Cortex of kidney (tissue), 1 donor: Measurements from ENCODE around the gene FXYD3.

Experiments
- DNase-seq: peaks from one replicate; lab custom pipeline; 2025; lab: John Stamatoyannopoulos, UW

FXYD3 gene, protein sequence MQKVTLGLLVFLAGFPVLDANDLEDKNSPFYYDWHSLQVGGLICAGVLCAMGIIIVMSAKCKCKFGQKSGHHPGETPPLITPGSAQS

GRCh38 chr19:35115177-35115951 is at the start of gene FXYD3:
Gene FXYD3, plus strand, starts transcription at chr19:35115823. Its CDS starts 3,554 bp downstream, at chr19:35119377.
- no peak for DNase-seq

DNA sequence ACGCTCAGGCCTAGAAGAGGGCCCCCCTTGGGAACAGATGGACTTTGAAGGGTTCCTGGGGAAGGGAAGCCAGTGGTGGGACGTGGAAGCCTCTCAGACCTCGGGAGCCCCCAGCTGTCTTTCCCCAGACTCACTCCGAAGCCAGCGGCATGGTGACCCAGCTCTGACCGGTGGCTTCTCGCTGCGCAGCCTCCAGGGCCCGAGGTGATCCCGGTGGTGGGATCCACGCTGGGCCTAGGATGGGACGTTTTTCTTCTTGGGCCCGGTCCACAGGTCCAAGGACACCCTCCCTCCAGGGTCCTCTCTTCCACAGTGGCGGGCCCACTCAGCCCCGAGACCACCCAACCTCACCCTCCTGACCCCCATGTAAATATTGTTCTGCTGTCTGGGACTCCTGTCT is 49.5 kb upstream of the FXYD3 start:
- no peak for DNase-seq

DNA sequence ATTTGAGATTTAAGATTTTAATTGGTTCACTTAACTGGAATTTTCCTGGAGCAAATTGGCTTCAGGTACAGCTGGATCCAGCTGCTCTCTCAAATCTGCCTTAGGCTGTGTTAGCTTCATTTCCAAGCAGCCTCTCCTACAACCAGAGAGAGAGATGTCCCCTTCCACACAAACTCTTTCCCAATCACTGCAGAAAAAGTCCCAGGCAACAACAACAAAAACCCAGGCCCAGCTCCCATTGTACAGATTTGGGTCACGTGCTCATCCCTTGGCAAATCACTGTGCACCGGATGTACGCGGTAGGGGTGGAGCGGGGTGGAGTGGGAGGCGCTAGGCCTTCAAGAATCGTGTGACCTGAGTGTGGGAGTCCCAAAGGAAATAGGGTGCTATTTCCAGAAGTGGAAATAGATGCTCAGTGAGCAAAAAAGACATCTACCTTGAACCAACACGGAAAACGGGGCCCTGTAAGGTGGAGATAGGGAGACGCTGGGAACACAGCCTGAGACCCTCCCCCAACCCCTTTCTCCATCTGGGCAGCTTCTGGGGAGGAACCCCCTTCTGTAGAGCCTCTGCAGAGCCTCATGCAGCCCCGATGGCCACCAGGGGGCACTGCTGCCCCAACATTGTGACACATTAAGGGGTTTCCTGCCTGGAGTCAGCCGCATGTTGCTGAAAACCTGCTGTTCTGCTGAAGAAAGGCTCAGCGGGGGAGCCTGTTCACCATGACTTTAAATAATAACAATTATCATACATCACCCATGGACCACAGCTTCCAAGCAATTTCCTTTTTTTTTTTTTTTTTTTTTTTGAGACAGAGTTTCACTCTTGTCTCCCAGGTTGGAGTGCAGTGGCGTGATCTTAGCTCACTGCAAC is 48.7 kb upstream of the FXYD3 start:
- DNase-seq, result no peak

DNA sequence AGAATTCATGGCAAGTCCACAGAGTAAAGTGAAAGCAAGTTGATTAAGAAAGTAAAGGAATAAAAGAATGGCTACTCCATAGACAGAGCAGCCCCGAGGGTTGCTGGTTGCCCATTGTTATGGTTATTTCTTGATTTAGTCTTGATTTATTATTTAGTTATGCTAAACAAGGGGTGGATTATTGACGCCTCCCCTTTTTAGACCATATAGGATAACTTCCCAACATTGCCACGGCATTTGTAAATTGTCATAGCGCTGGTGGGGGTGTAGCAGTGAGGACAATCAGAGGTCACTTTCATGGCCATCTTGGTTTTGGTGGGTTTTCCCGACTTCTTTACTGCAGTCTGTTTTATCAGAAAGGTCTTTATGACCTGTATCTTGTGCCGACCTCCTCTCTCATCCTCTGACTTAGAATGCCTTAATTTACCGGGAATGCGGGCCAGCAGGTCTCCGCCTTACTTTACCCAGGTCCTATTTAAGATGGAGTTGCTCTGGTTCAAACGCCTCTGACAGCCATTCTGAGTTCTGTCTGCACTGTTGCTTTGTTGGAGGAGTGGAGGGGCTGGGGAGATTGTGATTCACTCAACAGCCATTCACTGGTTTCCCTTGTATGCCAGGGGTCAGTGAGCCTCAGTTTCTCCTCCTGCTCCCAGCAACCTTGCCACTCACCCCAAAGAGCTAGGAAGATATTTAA is 46.5 kb upstream of the FXYD3 start:
- no peak for DNase-seq

DNA sequence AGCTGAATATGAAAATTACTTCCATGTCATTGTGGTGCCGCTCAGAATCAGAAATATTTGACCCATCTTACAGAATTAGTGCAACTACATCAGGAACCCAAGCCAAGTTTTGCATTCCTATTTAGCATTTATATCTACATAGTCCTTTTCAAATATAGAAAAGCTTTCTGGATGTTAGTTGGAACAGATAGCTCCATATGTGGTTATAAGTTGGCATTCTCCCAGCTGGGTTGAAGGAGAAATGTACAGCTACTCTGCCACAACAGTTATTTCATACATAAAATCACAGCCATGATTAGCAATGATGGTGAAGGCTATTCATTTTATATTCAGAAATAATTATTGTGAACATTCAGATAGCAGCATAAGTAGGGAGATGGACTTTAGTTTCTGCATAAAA is 45.9 kb upstream of the FXYD3 start:
- DNase-seq, result no peak

GRCh38 chr19:35070471-35070870 is 45.2 kb upstream of the FXYD3 start:
- no peak for DNase-seq

DNA sequence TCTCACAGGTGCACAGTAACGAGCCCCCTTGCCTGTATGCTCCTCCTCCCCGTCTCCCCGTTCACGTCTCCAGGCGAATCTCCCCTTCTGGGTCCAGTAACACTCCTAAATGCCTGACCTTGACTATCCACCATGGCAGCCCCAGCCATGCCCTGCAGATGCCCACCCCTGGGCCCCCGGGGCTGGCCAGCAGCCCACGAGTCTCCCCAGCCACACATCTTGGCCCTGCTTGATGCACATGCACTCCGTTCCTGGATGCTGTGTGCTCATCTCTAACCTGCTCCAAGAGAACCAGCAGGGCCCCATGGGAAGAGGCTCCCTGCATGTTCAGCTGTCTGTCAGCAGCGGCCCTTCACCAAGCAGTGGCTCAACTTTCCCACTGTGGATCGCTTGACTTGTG is 42.1 kb upstream of the FXYD3 start:
- no peak for DNase-seq

GRCh38 chr19:35073941-35074340 is 41.7 kb upstream of the FXYD3 start:
- no peak for DNase-seq

DNA sequence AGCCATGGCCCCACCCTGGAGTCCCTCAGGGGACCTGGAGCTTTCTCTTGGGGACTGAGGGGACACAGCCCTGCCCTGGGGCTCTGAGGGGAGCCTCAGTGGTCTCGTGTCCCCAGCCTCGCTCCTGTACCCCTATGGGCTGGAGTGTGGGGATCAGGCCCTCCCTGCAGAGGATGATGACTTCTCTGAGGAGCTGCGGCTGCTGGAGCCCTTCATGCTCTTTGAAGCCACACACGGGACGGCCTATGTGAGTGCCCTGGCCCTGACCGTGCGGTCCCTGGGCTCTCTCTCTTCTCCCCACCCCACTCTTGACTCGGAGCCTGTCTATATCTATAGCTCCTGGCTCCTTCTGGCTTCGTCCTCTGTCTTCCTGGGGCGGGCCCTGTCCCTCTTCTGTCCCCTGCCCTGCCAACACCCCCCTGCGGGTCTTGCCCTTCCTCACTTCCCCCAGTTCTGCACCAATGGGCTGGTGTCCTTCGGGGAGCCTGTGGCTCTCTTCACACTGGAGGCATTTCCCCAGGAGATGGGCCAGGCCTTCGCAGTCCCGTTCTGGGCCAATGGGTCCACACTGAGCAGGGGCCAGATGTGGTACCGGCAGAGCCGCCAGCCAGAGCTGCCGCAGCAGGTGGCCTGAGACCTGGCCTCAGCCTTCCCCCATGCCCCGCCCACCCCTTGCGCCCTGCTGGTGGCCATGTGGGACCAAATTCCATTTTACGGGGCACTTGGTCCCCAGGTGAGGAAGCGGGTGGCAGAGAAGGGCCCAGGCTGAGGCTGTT is 41.0 kb upstream of the FXYD3 start:
- no peak for DNase-seq

DNA sequence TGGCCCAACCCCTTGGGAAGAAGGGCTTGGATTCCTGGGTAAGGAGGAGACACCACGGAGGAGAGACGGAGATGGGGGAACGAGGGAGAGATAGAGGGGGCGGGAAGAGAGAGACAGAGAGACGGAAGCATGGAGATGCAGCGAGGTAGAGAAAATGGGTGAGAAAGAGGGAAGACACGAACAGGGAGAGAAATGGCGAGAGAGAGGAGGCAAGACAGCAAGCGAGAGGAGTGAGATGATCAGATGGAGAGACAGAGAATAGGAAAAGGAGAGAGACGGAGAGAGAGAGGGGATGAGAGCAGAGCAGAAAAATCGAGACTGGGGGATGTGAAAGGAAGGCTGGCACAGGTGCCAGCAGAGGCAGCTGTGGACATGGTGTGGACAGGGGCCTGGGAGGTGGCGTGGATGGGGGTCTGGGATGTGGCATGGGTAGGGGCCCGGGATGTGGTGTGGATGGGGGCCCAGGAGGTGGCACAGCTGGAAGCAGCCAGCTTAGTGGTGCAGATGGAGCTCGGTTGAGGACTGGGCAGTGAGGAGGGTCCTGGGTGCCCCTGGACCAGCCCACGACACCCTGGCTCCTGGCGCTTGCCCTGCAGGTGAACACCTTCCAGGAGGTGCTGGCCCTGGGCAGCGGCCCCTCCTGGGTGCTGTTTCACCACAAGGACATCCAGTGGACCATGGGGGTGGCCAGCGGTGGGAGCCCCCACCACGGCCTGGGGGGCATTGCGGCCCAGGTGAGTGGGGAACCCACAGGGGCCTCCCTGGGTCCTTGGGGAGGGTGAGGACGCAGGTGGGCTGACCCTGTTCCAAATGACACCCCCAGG is 40.2 kb upstream of the FXYD3 start:
- no peak for DNase-seq

GRCh38 chr19:35076026-35076370 is 39.6 kb upstream of the FXYD3 start:
- no peak for DNase-seq

GRCh38 chr19:35076657-35077056 is 39.0 kb upstream of the FXYD3 start:
- no peak for DNase-seq

DNA sequence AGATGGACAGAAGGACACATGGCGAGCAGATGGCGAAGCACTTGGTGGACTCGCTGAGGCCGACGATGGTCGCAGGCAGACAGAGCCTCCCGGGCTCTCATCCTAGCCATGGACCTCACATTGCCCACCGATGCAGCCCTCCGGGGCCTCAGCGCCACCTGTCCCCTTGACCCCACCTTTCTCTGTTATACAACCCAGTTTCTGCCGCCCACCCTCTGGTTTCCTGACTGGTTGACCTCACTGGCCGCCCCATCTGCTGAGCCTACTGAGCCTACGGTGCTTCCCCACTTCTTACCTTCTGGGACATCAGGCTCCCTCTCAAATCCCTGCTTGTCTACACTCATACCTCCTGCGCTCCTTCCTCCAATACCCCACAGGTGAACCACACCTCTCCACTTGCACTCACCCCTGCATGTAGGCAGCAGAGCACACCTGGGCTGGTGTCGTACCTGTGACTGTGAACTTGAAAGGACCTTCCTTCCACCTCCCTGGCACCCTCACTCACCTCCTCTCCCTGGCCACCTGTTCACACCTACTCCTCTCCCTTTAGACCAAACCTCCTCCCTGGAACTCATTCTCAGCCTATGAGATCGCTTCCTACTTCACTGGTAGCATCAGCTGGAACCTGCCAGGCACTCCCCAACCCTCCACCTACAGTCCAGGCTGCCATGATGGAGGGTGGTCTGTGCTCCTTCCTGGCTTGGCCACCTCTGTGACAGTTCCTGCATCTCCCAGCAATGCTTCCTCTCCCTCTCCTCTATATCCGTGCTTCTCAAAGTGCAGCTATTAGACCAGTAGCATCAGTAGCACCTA is 38.0 kb upstream of the FXYD3 start:
- DNase-seq, result no peak

DNA sequence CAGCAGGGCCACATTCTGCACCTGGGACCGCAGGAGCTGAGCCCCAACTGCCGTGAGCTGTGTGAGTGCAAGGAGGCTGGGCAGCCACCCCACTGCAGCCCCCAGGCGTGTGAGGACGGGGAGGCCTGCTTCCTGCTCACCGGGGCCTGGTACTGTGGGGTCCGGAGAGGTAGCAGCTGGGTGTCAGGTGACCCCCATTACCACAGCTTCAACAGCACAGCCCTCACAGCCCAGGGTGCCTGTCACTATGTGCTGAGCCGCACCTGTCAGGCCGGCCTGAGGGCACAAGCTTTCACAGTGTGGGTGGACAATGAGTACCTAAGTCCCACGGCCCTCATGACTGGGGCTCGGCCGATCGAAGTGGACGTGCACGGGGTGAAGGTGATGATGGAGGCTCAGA is 35.8 kb upstream of the FXYD3 start:
- DNase-seq, result no peak

- no peak for DNase-seq
Observed at GRCh38 chr19:35080613-35081170, 34.9 kb upstream of the FXYD3 start.

- no peak for DNase-seq
Observed at GRCh38 chr19:35081201-35081600, 34.4 kb upstream of the FXYD3 start.

DNA sequence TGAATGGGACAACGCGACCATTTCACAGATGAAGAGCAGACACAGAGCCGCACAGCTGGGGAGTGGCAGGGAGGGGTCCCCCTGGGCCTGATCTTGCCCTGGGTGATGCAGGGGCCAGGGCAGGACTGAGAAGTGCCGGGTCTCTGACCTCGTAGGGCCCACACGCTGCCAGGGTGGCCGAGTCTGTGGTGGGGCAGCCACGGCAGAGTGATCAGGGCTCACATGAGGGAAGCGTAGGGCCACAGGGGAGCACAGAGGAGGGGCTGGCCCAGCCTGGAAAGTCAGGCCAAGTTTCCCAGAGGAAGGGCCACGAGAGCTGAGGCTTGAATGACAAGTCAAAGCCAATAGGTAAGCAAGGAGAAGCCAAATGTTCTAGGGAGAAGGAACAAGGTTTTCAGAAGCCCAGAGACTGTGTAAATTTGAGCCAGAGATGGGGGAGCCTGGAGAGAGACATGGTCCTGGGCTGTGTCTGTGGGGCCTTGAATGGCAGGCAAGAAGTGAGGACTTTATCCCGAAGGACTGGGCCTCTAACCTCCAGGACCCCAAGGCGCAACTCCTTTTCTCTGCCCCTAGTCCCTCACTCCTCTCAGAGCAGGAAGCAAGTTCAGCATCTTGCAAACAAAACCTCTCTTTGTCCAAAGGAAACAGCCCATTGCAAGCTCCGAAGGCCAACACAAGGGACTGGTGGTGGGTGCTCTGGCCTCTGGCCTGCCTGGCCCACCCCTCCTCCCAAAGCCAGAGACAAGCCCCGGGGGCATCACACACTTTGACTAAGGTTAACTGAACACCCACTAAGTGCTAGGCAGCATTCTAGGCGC is 31.7 kb upstream of the FXYD3 start:
- DNase-seq, result no peak

GRCh38 chr19:35084509-35084762 is 31.2 kb upstream of the FXYD3 start:
- DNase-seq, result no peak

GRCh38 chr19:35085947-35086346 is 29.7 kb upstream of the FXYD3 start:
- no peak for DNase-seq
